Inflammatory macrophage treated with lipopolysaccharide for 1 hour (primary cell): ENCODE results near the gene TMEM41B.
A peak's percentile ranks its signal among the peaks of the same experiment; 100 is the strongest.
"Not testable (repeated sequence)": the region's sequence is repeated elsewhere in the genome, so short reads cannot be mapped to it uniquely, and the experiment has no call there.

Experiments
- DNase-seq, 2 donors: peaks; one replicate each; pipeline ENCODE4 v3.0.0-alpha.2; 2020 to 2022

TMEM41B gene

GRCh38 chr11:9258279-9258678 is 56.1 kb downstream of the TMEM41B start:
- DNase-seq = not testable (repeated sequence)

- no peak for DNase-seq
These were observed 60.0 kb downstream of the TMEM41B start for GRCh38 chr11:9254416-9254815.

GRCh38 chr11:9253086-9253485 is 61.3 kb downstream of the TMEM41B start:
- no peak for DNase-seq

GRCh38 chr11:9251311-9251710 is 63.1 kb downstream of the TMEM41B start:
- no peak for DNase-seq

- DNase-seq = no peak
These were observed 64.2 kb downstream of the TMEM41B start for GRCh38 chr11:9250139-9250582.

- DNase-seq = no peak
These were observed 65.1 kb downstream of the TMEM41B start for GRCh38 chr11:9249252-9249651.

GRCh38 chr11:9247863-9248262 is 66.5 kb downstream of the TMEM41B start:
- no peak for DNase-seq

- not testable (repeated sequence) for DNase-seq
These were observed 78.2 kb downstream of the TMEM41B start for GRCh38 chr11:9236242-9236641.

- no peak for DNase-seq
These were observed 81.9 kb downstream of the TMEM41B start for GRCh38 chr11:9232482-9232881.

- DNase-seq = peak; percentile 43 to 67
These were observed 82.6 kb downstream of the TMEM41B start for GRCh38 chr11:9231848-9232177.
